H9 (cell line): Measurements from ENCODE around the gene MRPL46. TPM values are rescaled to one million over a fixed set of nuclear protein-coding genes. Genes with fewer than 3 reads are reported as not detected.

Experiments used
- DNase-seq: peaks from one replicate; pipeline ENCODE4 v3.0.0-alpha.2; 2017
- H2AFZ ChIP-seq: one replicate; pipeline ENCODE4 v1.6.1; 2013; ENCODE audit warnings: mild to moderate bottlenecking, low read length, control low read depth, moderate library complexity
- H2AK5ac ChIP-seq: 2 replicates; pipeline ENCODE4 v1.6.1; 2013; ENCODE audit warnings: low read length, control low read depth, mixed read lengths; ENCODE audit not compliant: insufficient read length
- H2BK120ac ChIP-seq: one replicate; pipeline ENCODE4 v1.6.1; 2013; ENCODE audit warnings: low read depth, mild to moderate bottlenecking, low read length, control low read depth, inconsistent platforms; ENCODE audit not compliant: poor library complexity, severe bottlenecking
- H2BK12ac ChIP-seq: 2 replicates; pipeline ENCODE4 v1.6.1; 2013; ENCODE audit warnings: low read length, control low read depth, mixed read lengths, low read depth; ENCODE audit not compliant: insufficient read length
- H2BK15ac ChIP-seq: 2 replicates; pipeline ENCODE4 v1.6.1; 2013; ENCODE audit warnings: low read depth, low read length, control low read depth
- H2BK20ac ChIP-seq: one replicate; pipeline ENCODE4 v1.6.1; 2013; ENCODE audit warnings: low read depth, mild to moderate bottlenecking, low read length, control low read depth, inconsistent platforms; ENCODE audit not compliant: poor library complexity, severe bottlenecking
- H2BK5ac ChIP-seq: 2 replicates; pipeline ENCODE4 v1.6.1; 2013; ENCODE audit warnings: low read length, control low read depth, mixed read lengths; ENCODE audit not compliant: insufficient read length
- H3K14ac ChIP-seq: 2 replicates; pipeline ENCODE4 v1.6.1; 2013; ENCODE audit warnings: low read length, control low read depth; ENCODE audit not compliant: insufficient read depth
- H3K18ac ChIP-seq: 2 replicates; pipeline ENCODE4 v1.6.1; 2013; ENCODE audit warnings: low read depth, mild to moderate bottlenecking, mixed read lengths, low read length, control low read depth; ENCODE audit not compliant: insufficient read length
- H3K23ac ChIP-seq: 2 replicates; pipeline ENCODE4 v1.6.1; 2013; ENCODE audit warnings: low read length, control low read depth, mixed read lengths, low read depth; ENCODE audit not compliant: insufficient read length
- H3K23me2 ChIP-seq: 2 replicates; pipeline ENCODE4 v1.6.1; 2013; ENCODE audit warnings: low read depth, mild to moderate bottlenecking, mixed read lengths, low read length, control low read depth; ENCODE audit not compliant: insufficient read length, poor library complexity, severe bottlenecking
- H3K27ac ChIP-seq: 2 replicates; pipeline ENCODE4 v1.5.1; 2013; ENCODE audit warnings: low read length, control low read depth, mixed read lengths, low read depth; ENCODE audit not compliant: insufficient read length
- H3K27me3 ChIP-seq: 2 replicates; pipeline ENCODE4 v1.6.1; 2013; ENCODE audit warnings: low read length, control low read depth, inconsistent platforms; ENCODE audit not compliant: insufficient read depth
- H3K4ac ChIP-seq: 2 replicates; pipeline ENCODE4 v1.6.1; 2013; ENCODE audit warnings: low read depth, mild to moderate bottlenecking, control low read depth, inconsistent platforms, low read length, moderate library complexity
- H3K4me1 ChIP-seq: 2 replicates; pipeline ENCODE4 v1.6.1; 2013; ENCODE audit warnings: low read length, control low read depth, inconsistent platforms; ENCODE audit not compliant: insufficient read depth
- H3K4me2 ChIP-seq: 2 replicates; pipeline ENCODE4 v1.6.1; 2013; ENCODE audit warnings: low read length, control low read depth, mixed read lengths; ENCODE audit not compliant: insufficient read length, insufficient read depth
- H3K56ac ChIP-seq: 2 replicates; pipeline ENCODE4 v1.6.1; 2013; ENCODE audit warnings: low read depth, mild to moderate bottlenecking, mixed read lengths, low read length, control low read depth; ENCODE audit not compliant: insufficient read length
- H3K79me1 ChIP-seq: 2 replicates; pipeline ENCODE4 v1.6.1; 2013; ENCODE audit warnings: low read depth, mild to moderate bottlenecking, moderate library complexity, low read length, control low read depth, inconsistent platforms; ENCODE audit not compliant: insufficient read depth, poor library complexity, severe bottlenecking
- H3K79me2 ChIP-seq: 2 replicates; pipeline ENCODE4 v1.6.1; 2013; ENCODE audit warnings: low read length, control low read depth, inconsistent platforms; ENCODE audit not compliant: insufficient read depth
- H3K9ac ChIP-seq: 2 replicates; pipeline ENCODE4 v1.6.1; 2013; ENCODE audit warnings: low read length, control low read depth, mixed read lengths; ENCODE audit not compliant: insufficient read length; ENCODE audit errors: extremely low read depth
- H3K9me3 ChIP-seq: one replicate; pipeline ENCODE4 v1.6.1; 2013; ENCODE audit warnings: low read depth, low read length, inconsistent platforms; ENCODE audit not compliant: control insufficient read depth
- H3T11ph ChIP-seq: one replicate; pipeline ENCODE4 v1.6.1; 2013; ENCODE audit warnings: mild to moderate bottlenecking, low read length, control low read depth, inconsistent platforms
- H4K20me1 ChIP-seq: one replicate; pipeline ENCODE4 v1.6.1; 2013; ENCODE audit not compliant: control insufficient read depth, insufficient read length, insufficient read depth
- H4K5ac ChIP-seq: 2 replicates; pipeline ENCODE4 v1.6.1; 2013; ENCODE audit warnings: low read depth, mild to moderate bottlenecking, mixed read lengths, low read length, control low read depth; ENCODE audit not compliant: insufficient read length
- H4K8ac ChIP-seq: replicated peaks from 2 replicates; pipeline ENCODE4 v1.6.1; 2013; ENCODE audit warnings: low read length, control low read depth, mixed read lengths, low read depth; ENCODE audit not compliant: insufficient read length
- H4K91ac ChIP-seq: 2 replicates; pipeline ENCODE4 v1.6.1; 2013; ENCODE audit warnings: low read depth, mild to moderate bottlenecking, moderate library complexity, mixed read lengths, low read length, control low read depth; ENCODE audit not compliant: insufficient read length
- H3K27ac Mint-ChIP-seq, 3 experiments: 2 replicates in 2 of 3; 3 replicates in 1 of 3; pipeline ENCODE4 v1.8.0; 2020 to 2021; ENCODE audit warnings: mixed read lengths in 3 of 3, mild to moderate bottlenecking in 1 of 3, moderate library complexity in 1 of 3
- H3K27me3 Mint-ChIP-seq: 2 replicates; pipeline ENCODE4 v1.8.0; 2021; ENCODE audit warnings: low read depth, mild to moderate bottlenecking, moderate library complexity, mixed read lengths
- H3K36me3 Mint-ChIP-seq, 3 experiments: 2 replicates in 2 of 3; 3 replicates in 1 of 3; pipeline ENCODE4 v1.8.0; 2020 to 2021; ENCODE audit warnings: low read depth in 3 of 3, mixed read lengths in 3 of 3; ENCODE audit not compliant: insufficient read depth in 1 of 3
- H3K4me1 Mint-ChIP-seq, 2 experiments: 2 replicates each; pipeline ENCODE4 v1.8.0; 2020; ENCODE audit warnings: mixed read lengths in 2 of 2
- H3K4me3 Mint-ChIP-seq, 2 experiments: 2 replicates in 1 of 2; 3 replicates in 1 of 2; pipeline ENCODE4 v1.8.0; 2020 to 2021; ENCODE audit warnings: mild to moderate bottlenecking in 2 of 2, mixed read lengths in 2 of 2, moderate library complexity in 1 of 2
- H3K9me3 Mint-ChIP-seq, 2 experiments: 2 replicates in 1 of 2; 3 replicates in 1 of 2; pipeline ENCODE4 v1.8.0; 2020; ENCODE audit warnings: mild to moderate bottlenecking in 2 of 2, mixed read lengths in 2 of 2, moderate library complexity in 1 of 2
- WGBS: extraction: QIAGEN DNeasy Blood & Tissue Kit; methylation state at CpG from one replicate; pipeline ENCODE4 v1.1.7; 2013; ENCODE audit warnings: missing lambda C conversion rate, low lambda C conversion rate, mixed read lengths; ENCODE audit not compliant: insufficient read length; ENCODE audit errors: extremely low coverage; 5-methylcytosine and 5-hydroxymethylcytosine counted together
- total RNA-seq: library from RNA; stranded (reverse); gene quantifications from 2 replicates; pipeline ENCODE4 v1.2.1, GENCODE V29; 2021
- TF ChIP-seq, protein P1 (sequence below): fragments of 200-600 bp; sonication (generic); conservative IDR thresholded peaks from 3 replicates; pipeline ENCODE4 v1.8.0; 2021; ENCODE audit warnings: antibody characterized with exemption, mild to moderate bottlenecking

The MRPL46 gene
- total RNA-seq, 1 experiment from 2014 or later: 29.3 TPM

DNA sequence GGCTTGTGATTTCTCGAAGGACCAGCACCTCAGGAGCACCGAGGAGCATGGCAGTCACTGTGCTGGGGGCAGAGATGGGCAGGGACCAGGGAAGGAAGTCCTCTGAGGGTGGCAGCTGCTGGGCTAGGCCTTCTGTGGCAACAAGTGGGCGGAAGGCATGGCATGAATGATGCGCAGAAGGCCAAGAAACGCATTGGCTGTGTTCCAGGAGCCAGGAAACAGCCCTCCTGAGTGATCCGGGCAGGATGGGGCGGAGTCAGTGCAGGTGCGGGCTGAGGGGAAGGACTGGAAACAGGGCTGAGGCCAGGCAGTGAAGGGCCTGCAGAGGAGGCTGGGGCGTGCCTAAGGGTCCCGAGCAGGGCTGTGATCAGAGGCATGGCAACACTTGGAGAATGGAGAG, 24.0 kb upstream of the MRPL46 start:
- TF ChIP-seq, protein P1, sequence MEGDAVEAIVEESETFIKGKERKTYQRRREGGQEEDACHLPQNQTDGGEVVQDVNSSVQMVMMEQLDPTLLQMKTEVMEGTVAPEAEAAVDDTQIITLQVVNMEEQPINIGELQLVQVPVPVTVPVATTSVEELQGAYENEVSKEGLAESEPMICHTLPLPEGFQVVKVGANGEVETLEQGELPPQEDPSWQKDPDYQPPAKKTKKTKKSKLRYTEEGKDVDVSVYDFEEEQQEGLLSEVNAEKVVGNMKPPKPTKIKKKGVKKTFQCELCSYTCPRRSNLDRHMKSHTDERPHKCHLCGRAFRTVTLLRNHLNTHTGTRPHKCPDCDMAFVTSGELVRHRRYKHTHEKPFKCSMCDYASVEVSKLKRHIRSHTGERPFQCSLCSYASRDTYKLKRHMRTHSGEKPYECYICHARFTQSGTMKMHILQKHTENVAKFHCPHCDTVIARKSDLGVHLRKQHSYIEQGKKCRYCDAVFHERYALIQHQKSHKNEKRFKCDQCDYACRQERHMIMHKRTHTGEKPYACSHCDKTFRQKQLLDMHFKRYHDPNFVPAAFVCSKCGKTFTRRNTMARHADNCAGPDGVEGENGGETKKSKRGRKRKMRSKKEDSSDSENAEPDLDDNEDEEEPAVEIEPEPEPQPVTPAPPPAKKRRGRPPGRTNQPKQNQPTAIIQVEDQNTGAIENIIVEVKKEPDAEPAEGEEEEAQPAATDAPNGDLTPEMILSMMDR: no peak
- Histone ChIP-seq H2BK12ac (no peak overlapping the region), H4K8ac (no peak overlapping the region), H3K23me2 (no peaks in the 10 kb centered on the region), H2AFZ (no peak overlapping the region), H2BK120ac (no peak overlapping the region), H3K18ac (no peak overlapping the region), H4K20me1 (no peaks in the 10 kb centered on the region), H3K4ac (no peak overlapping the region), H4K91ac (no peak overlapping the region), H3K79me1 (no peaks in the 10 kb centered on the region), H3K27ac (no peak overlapping the region), H3K14ac (no peak overlapping the region), H3K23ac (no peak overlapping the region), H3K27me3 (no peaks in the 10 kb centered on the region), H3T11ph (no peak overlapping the region), H2AK5ac (no peak overlapping the region), H4K5ac (no peak overlapping the region), H3K4me1 (no peaks in the 10 kb centered on the region), H3K79me2 (no peaks in the 10 kb centered on the region), H3K56ac (no peak overlapping the region), H3K4me2 (no peak overlapping the region), H3K9me3 (no peaks in the 10 kb centered on the region), H2BK20ac (no peak overlapping the region), H2BK5ac (no peak overlapping the region), H2BK15ac (no peak overlapping the region), H3K9ac (no peak overlapping the region)
- H3K9me3 Mint-ChIP-seq: no peaks in the 10 kb centered on the region
- no peak overlapping the region for H3K4me3 Mint-ChIP-seq
- DNase-seq: peak; percentile 55
- no CpG with 5 or more reads among the region's 10 CpGs for WGBS
- peak overlapping the region in 1 of 3 experiments; percentile 78; a peak in 1 of 7 replicates for H3K27ac Mint-ChIP-seq
- peaks cover 27 to 34% of the 10 kb centered on the region in 2 experiments for H3K4me1 Mint-ChIP-seq
- peaks cover 13% of the 10 kb centered on the region for H3K27me3 Mint-ChIP-seq
- H3K36me3 Mint-ChIP-seq: no peaks in the 10 kb centered on the region
